ENCODE measurements around the gene PFN3. TPM values are rescaled to one million over a fixed set of nuclear protein-coding genes. Genes with fewer than 3 reads are reported as not detected.
A peak's percentile ranks its signal among the peaks of the same experiment; 100 is the strongest.

Gene PFN3
- total and polyA plus RNA-seq, 2 of the 13 experiments (the other 11 are each of a cell fraction or from before 2014, with no cell fraction given), result not detected

DNA sequence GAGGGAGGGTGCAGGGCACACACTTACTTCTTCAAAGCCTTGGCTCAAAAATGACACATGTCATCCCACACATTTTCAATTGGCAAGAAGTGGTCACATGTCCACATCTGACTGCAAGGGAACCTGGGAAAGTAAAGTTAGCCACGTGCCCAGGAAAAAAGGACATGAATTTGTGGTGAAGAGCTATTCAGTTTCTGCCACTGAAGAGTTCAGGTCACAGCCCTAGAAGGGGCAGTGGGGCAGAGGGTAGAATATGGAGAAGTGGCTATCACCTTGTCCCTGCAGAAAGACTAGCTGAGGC, 44.6 kb downstream of the PFN3 start:
- Histone ChIP-seq H3K79me2 (ENCODE audit: insufficient read depth, low read length) (peaks cover 6% of the 10 kb centered on the region), H3K36me3 (replicated peaks in 1 of 2; ENCODE audit: control insufficient read depth in 1 of 2, insufficient read depth in 2 of 2, low read length in 2 of 2) (no peaks in the 10 kb centered on the region), H3K9ac (ENCODE audit: insufficient read depth, low read depth, low read length) (no peak overlapping the region), H3K4me3 (replicated peaks in 1 of 3; ENCODE audit: insufficient read depth in 1 of 3, low read depth in 2 of 3, low read length in 3 of 3) (no peak overlapping the region), H4K20me1 (ENCODE audit: insufficient read depth, low read length) (no peaks in the 10 kb centered on the region), H3K27me3 (ENCODE audit: control insufficient read depth in 1 of 2, insufficient read depth in 2 of 2, low read length in 2 of 2) (peaks cover 0 to 6% of the 10 kb centered on the region in 2 experiments; a peak in 1 of 5 replicates), H3K27ac (ENCODE audit: extremely low read length, insufficient read depth, low read length) (no peak overlapping the region), H3K4me2 (ENCODE audit: low read depth, low read length) (no peak overlapping the region), H3K4me1 (ENCODE audit: insufficient read depth, low read length) (peaks cover 87% of the 10 kb centered on the region), H2AFZ (ENCODE audit: low read length) (no peak overlapping the region), H3K9me3 (ENCODE audit: low read length) (no peaks in the 10 kb centered on the region)
- no TSS peak for BruUV-seq (replicated peaks)
- in situ Hi-C loops (cut with HindIII; ENCODE audit: extremely low pct_ligation_motif_present, low pct_unique_long_range_greater_than_20kb), result loop anchor here (25.0 kb wide), 1 partner anchor 819 kb away; the partner anchor contains the start of genes CDHR2 and RNF44
- 33% methylated on average over 1 of the region's 1 CpG for WGBS (ENCODE audit: low lambda C conversion rate)
- intact Hi-C loops (cut with micrococcal nuclease; ENCODE audit: unreplicated experiment), result no loop called here
- FAIRE-seq (no peak), DNase-seq (ENCODE audit: low spot score) (no peak), ATAC-seq (no peak)
- CTCF ChIA-PET (ENCODE audit: low intra/inter-chr PET ratio, low total read pairs), result no interaction called here
- POLR2A ChIA-PET, result interaction anchor here (0.6 to 6.8 kb wide), 4 partner anchors 10 to 23 kb away, joined by 3 to 84 read pairs (median 64); no protein-coding TSS in a partner anchor
- TF ChIP-seq NFKB2 (CRISPR knock-in tag; IDR thresholded peaks at IDR 0.05; ENCODE audit: borderline replicate concordance), result no peak
- no peak for TF ChIP-seq MEIS1 (CRISPR knock-in tag; IDR thresholded peaks at IDR 0.05; ENCODE audit: borderline replicate concordance)
- TF ChIP-seq ARID5B (CRISPR knock-in tag; IDR thresholded peaks at IDR 0.05), result no peak
- 0 out of 2 replicates have a peak, but pooled peaks have one; percentile 13 for TF ChIP-seq SAP130 (CRISPR knock-in tag; IDR thresholded peaks at IDR 0.05; ENCODE audit: low read depth)
- TF ChIP-seq NFYC (CRISPR knock-in tag; IDR thresholded peaks at IDR 0.05), result peak; percentile 42; the same call in 1 of the 2 replicates
- no peak for TF ChIP-seq KLF13 (CRISPR knock-in tag; IDR thresholded peaks at IDR 0.05)
- peak; percentile 57; the same call in 1 of the 2 replicates for TF ChIP-seq ZNF143 (CRISPR knock-in tag; IDR thresholded peaks at IDR 0.05)
- TF ChIP-seq NFYB (CRISPR knock-in tag; IDR thresholded peaks at IDR 0.05), result peak; percentile 56
- no peak for TF ChIP-seq NFKBIZ (CRISPR knock-in tag; IDR thresholded peaks at IDR 0.05)
- no peak for TF ChIP-seq ZNF781 (CRISPR knock-in tag; IDR thresholded peaks at IDR 0.05; ENCODE audit: borderline replicate concordance, not compliant biosample characterization)
- TF ChIP-seq TAF1 (CRISPR knock-in tag; IDR thresholded peaks at IDR 0.05), result no peak
- no peak for TF ChIP-seq LCORL (IDR thresholded peaks at IDR 0.05)
- no peak for TF ChIP-seq LCORL (CRISPR knock-in tag; IDR thresholded peaks at IDR 0.05)
- TF ChIP-seq MNT (IDR thresholded peaks at IDR 0.05), result peak; percentile 46
- TF ChIP-seq, protein P1, sequence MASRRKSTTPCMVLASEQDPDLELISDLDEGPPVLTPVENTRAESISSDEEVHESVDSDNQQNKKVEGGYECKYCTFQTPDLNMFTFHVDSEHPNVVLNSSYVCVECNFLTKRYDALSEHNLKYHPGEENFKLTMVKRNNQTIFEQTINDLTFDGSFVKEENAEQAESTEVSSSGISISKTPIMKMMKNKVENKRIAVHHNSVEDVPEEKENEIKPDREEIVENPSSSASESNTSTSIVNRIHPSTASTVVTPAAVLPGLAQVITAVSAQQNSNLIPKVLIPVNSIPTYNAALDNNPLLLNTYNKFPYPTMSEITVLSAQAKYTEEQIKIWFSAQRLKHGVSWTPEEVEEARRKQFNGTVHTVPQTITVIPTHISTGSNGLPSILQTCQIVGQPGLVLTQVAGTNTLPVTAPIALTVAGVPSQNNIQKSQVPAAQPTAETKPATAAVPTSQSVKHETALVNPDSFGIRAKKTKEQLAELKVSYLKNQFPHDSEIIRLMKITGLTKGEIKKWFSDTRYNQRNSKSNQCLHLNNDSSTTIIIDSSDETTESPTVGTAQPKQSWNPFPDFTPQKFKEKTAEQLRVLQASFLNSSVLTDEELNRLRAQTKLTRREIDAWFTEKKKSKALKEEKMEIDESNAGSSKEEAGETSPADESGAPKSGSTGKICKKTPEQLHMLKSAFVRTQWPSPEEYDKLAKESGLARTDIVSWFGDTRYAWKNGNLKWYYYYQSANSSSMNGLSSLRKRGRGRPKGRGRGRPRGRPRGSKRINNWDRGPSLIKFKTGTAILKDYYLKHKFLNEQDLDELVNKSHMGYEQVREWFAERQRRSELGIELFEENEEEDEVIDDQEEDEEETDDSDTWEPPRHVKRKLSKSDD (CRISPR knock-in tag; IDR thresholded peaks at IDR 0.05; ENCODE audit: low read depth), result no peak
- no peak for TF ChIP-seq HNRNPUL1 (IDR thresholded peaks at IDR 0.05; ENCODE audit: low read depth, low read length)
- no peak for TF ChIP-seq ATF2 (CRISPR knock-in tag; IDR thresholded peaks at IDR 0.05)

Data from HepG2 (cell line).